Adrenal gland (tissue), 12 donors: ENCODE measurements around the gene AMN1. TPM values are rescaled to one million over a fixed set of nuclear protein-coding genes. Genes with fewer than 3 reads are reported as not detected.
"Not testable (repeated sequence)": the region's sequence is repeated elsewhere in the genome, so short reads cannot be mapped to it uniquely, and the experiment has no call there.

Experiments
- DNase-seq, 7 donors: peaks; one replicate each; pipeline ENCODE4 v3.0.0-alpha.2; 2019 to 2020
- H3K27ac ChIP-seq, 5 donors: fragments of 200-600 bp; sonication (generic) in 4 of 5; 1 replicate in 3 of 5; 2 replicates in 2 of 5; pipeline versions ENCODE4 v1.5.1 to v1.8.0; 2016 to 2020; ENCODE audit warnings: mild to moderate bottlenecking in 1 of 5
- H3K27me3 ChIP-seq: fragments of 200-600 bp; 2 replicates; pipeline ENCODE4 v1.8.0; 2021
- H3K36me3 ChIP-seq, 2 donors: fragments of 200-600 bp; replicated peaks in 1 of 2; 1 replicate in 1 of 2; 2 replicates in 1 of 2; pipeline versions ENCODE4 v1.5.1 to v1.8.0; 2018 to 2022
- H3K4me1 ChIP-seq, 2 donors: fragments of 200-600 bp; replicated peaks in 1 of 2; 1 replicate in 1 of 2; 2 replicates in 1 of 2; pipeline versions ENCODE4 v1.5.1 to v1.8.0; 2018 to 2021
- H3K4me3 ChIP-seq, 4 donors: fragments of 200-600 bp; sonication (generic) in 3 of 4; one replicate each; pipeline ENCODE4 v1.5.1; 2016 to 2018
- H3K9me3 ChIP-seq, 3 donors: fragments of 200-600 bp; sonication (generic) in 1 of 3; replicated peaks in 1 of 3; 1 replicate in 2 of 3; 2 replicates in 1 of 3; pipeline versions ENCODE4 v1.5.1 to v1.8.0; 2016 to 2021
- POLR2A ChIP-seq, 2 donors: fragments of 450-650 bp; IDR thresholded peaks; one replicate each; pipeline ENCODE4 v1.6.1; 2017; ENCODE audit warnings: antibody characterized with exemption in 2 of 2, mild to moderate bottlenecking in 2 of 2, moderate library complexity in 1 of 2
- WGBS, 4 donors: extraction: QIAGEN DNeasy Blood & Tissue Kit in 2 of 4; methylation state at CpG; one replicate each; pipeline versions ENCODE4 v1.1.5 to v1.1.7; 2013 to 2017; 5-methylcytosine and 5-hydroxymethylcytosine counted together
- intact Hi-C, 2 donors: fragments of 100-400 bp; cut with DNase I; formaldehyde crosslinking; loops; one replicate each; pipeline versions ENCODE4 v1.14.1 to v1.15.0; 2022 to 2023
- polyA plus RNA-seq, 3 donors: library from polyadenylated mRNA; stranded (reverse); fragments of 200-250 nt in 2 of 3; fragments of 350-450 nt in 1 of 3; fragmentation: Illumina TruSeq in 1 of 3; extraction: RNeasy Lipid Tissue Mini Kit (QIAGEN cat#74804) in 1 of 3; gene quantifications; one replicate each; pipeline ENCODE4 v1.2.3, GENCODE V29; 2013 to 2014
- total RNA-seq, 9 donors: library from RNA; depleted of rRNA in 4 of 9; stranded (reverse); fragments of >200 nt in 4 of 9; fragments of 120-200 nt in 1 of 9; fragmentation: NEBNext Ultra II Directional in 1 of 9; extraction: Animal tissue kit (Norgen Biotek cat#: 25700) in 1 of 9; gene quantifications; one replicate each; pipeline versions ENCODE4 v1.1.0 to v1.2.4, GENCODE V29; 2013 to 2023
- TF ChIP-seq, protein P1 (sequence below), 6 experiments: fragments of 450-650 bp in 4 of 6; fragments of 200-600 bp in 2 of 6; sonication (generic) in 1 of 6; IDR thresholded peaks; 1 replicate in 5 of 6; 2 replicates in 1 of 6; pipeline versions ENCODE4 v1.5.1 to v1.8.0; 2016 to 2021; ENCODE audit warnings: antibody characterized with exemption in 6 of 6, mild to moderate bottlenecking in 2 of 6, moderate library complexity in 1 of 6
- donor health status: healthy with polysubstance abuse.
- donor health status: Bipolar disorder and iron deficiency.
- donor health status: DM: yes; HTN: yes; CAD: no.
- donor health status: DM: no; HTN: no; CAD: no.
- donor health status: DM: no; HTN: no; CAD: no.
- donor health status: DM: yes; HTN: yes; CAD: no.

Gene AMN1
- total and polyA plus RNA-seq, 12 donors, result 7.2 to 36.7 (median 13.1) TPM

DNA sequence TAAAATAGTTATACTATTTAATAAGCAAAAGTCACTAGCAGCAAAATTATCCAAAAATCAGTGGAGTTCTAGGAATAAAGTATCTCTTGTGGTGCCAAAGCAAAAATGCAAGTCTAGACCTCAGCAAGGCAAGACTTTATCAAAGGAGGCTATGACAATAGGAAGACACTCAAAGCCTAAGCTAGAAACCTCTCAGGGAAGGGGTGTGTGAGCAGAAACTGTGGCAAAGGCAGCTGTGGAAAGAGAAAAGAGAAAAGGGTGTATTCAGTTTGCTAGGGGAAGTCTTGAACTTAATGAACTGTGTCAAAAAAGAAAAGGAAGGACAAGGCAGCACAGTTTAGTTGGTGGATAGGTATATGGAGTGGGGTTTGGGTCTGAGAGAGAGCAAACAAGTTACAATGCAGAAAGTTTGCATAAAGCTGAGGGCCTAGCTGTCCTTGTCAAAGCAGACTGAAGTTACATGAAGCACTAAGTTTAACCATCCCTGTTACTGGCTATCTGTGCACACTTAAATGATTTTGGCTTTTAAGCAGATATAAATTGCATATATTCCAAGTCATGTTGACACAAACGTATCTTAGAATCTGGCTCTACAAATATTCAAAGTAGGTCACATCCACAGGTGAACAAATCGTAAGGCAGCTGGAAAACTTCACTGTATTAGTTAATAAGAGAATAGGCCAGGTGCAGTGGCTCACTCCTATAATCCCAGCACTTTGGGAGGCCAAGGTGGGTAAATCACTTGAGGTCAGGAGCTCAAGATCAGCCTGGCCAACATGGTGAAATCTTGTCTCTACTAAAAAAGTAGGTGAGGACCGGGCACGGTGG is 31.0 kb upstream of the AMN1 start:
- Histone ChIP-seq H3K27ac (no peak overlapping the region), H3K27me3 (no peaks in the 10 kb centered on the region), H3K4me3 (no peak overlapping the region), H3K36me3 (no peaks in the 10 kb centered on the region), H3K9me3 (no peaks in the 10 kb centered on the region), H3K4me1 (no peaks in the 10 kb centered on the region)
- WGBS, 4 donors, result 82 to 94% (median 91%) methylated on average over 4 of the region's 4 CpGs
- intact Hi-C loops, result no loop called here
- TF ChIP-seq POLR2A (IDR thresholded peaks at IDR 0.05), result no peak
- TF ChIP-seq, protein P1, sequence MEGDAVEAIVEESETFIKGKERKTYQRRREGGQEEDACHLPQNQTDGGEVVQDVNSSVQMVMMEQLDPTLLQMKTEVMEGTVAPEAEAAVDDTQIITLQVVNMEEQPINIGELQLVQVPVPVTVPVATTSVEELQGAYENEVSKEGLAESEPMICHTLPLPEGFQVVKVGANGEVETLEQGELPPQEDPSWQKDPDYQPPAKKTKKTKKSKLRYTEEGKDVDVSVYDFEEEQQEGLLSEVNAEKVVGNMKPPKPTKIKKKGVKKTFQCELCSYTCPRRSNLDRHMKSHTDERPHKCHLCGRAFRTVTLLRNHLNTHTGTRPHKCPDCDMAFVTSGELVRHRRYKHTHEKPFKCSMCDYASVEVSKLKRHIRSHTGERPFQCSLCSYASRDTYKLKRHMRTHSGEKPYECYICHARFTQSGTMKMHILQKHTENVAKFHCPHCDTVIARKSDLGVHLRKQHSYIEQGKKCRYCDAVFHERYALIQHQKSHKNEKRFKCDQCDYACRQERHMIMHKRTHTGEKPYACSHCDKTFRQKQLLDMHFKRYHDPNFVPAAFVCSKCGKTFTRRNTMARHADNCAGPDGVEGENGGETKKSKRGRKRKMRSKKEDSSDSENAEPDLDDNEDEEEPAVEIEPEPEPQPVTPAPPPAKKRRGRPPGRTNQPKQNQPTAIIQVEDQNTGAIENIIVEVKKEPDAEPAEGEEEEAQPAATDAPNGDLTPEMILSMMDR (IDR thresholded peaks at IDR 0.05), result no peak
- no peak for DNase-seq

DNA sequence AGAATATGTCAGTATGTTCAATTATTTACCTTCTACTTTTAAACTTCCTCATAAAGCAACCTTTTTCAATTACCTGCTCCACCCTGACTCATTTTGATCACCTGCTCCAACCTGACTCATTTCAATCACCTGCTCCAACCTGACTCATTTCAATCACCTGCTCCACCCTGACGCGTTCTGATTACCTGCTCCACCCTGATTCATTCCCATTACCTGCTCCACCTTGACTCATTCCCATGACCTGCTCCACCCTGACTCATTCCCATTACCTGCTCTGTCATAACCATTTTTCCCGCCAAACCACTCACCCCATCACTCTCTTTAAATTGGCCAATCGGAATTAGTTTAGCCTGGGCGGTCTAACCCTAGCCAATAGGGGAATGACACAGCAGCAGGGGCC is 29.5 kb upstream of the AMN1 start:
- WGBS, 4 donors, result 86 to 92% (median 88%) methylated on average over 5 of the region's 5 CpGs
- H3K9me3 ChIP-seq, result not testable (repeated sequence)

DNA sequence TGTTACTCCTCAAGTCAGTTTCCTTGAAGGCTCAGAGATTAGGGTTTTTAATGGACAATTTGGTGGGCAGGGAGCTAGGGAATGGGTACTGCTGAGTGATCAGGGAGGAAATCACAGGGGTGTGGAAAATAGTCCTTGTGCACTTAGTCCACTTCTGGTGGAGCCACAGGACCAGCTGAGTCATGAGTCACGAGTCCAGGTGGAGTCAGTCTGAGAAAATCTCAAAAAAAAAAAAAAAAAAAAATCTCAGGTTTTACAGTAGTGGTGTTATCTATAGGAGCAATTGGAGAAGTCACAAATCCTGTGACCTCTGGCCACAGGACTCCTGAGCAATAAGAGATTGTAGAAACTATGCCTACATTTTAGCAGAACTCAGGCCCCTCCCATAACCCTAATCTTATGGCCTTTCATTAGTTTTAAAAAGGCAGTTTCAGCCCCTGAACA is 28.2 kb upstream of the AMN1 start:
- Histone ChIP-seq H3K27me3 (no peaks in the 10 kb centered on the region), H3K9me3 (no peaks in the 10 kb centered on the region), H3K36me3 (no peaks in the 10 kb centered on the region), H3K4me3 (no peak overlapping the region), H3K27ac (no peak overlapping the region), H3K4me1 (no peaks in the 10 kb centered on the region)
- 60 to 82% (median 76%) methylated on average over 1 of the region's 1 CpG for WGBS, 4 donors
- intact Hi-C loops, result no loop called here
- no peak for TF ChIP-seq POLR2A (IDR thresholded peaks at IDR 0.05)
- TF ChIP-seq, protein P1 (IDR thresholded peaks at IDR 0.05), result no peak
- DNase-seq, result no peak

More for the DNA sequence above, 29.5 kb upstream of the AMN1 start:
- DNase-seq, H3K27me3 ChIP-seq, intact Hi-C loops, H3K4me1 ChIP-seq, H3K36me3 ChIP-seq, H3K4me3 ChIP-seq, H3K27ac ChIP-seq: not testable (repeated sequence)

DNA sequence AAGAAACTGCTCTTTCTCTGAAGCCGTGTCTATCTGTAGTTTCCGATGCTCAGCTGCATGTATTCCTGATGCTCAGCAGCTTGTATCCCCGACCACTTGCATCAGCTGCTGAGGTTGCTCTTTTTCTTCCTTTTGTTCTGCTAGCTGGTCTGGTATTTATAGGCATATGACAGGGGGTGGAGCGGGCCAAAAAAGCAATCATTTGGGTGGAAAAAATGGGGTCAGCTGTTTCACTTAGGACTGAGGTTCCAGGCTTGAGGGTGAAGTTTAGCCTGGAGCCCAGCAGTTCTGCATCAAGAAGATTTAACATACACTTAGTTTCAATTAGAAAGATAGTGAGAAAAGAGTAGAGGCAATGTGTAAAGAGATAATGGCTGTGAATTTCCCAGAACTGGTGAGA is 23.6 kb upstream of the AMN1 start:
- intact Hi-C loops, result no loop called here
- no peaks in the 10 kb centered on the region for H3K9me3 ChIP-seq
- WGBS, 4 donors, result 64 to 88% (median 76%) methylated on average over 4 of the region's 4 CpGs
- no peak overlapping the region for H3K4me3 ChIP-seq
- peak in 2 of 7 donors; percentile 48 to 57 for DNase-seq
- H3K4me1 ChIP-seq, result peaks cover 0 to under 1% of the 10 kb centered on the region in 2 donors
- TF ChIP-seq POLR2A (IDR thresholded peaks at IDR 0.05), result no peak
- TF ChIP-seq, protein P1 (IDR thresholded peaks at IDR 0.05), result no peak
- no peaks in the 10 kb centered on the region for H3K27me3 ChIP-seq
- peak overlapping the region in 1 of 5 donors; percentile 39 for H3K27ac ChIP-seq
- no peaks in the 10 kb centered on the region for H3K36me3 ChIP-seq

DNA sequence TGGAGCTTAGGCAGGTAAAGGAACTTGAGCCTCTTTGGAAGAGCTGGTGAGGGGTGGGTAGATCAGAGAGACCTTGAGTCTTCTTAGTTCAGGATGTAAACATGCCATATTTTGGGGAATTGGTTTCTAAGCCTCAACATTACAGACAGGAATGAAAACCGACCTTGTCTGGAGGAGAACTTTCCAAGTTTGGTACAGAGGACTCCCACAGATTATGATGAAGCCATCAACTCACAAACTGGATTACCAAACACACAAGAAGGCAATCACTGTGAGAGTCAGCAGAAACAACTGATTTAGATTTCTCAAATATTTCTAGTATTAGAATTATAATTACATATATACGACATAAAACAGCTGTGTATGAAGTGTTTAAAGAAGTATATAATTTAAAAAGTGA is 22.3 kb upstream of the AMN1 start:
- intact Hi-C loops, result no loop called here
- 43 to 87% (median 67%) methylated on average over 2 of the region's 2 CpGs for WGBS, 4 donors
- TF ChIP-seq POLR2A (IDR thresholded peaks at IDR 0.05), result no peak
- TF ChIP-seq, protein P1 (IDR thresholded peaks at IDR 0.05), result no peak
- Histone ChIP-seq H3K27me3 (no peaks in the 10 kb centered on the region), H3K36me3 (no peaks in the 10 kb centered on the region), H3K9me3 (no peaks in the 10 kb centered on the region), H3K4me3 (no peak overlapping the region), H3K27ac (no peak overlapping the region), H3K4me1 (peaks cover 10 to 14% of the 10 kb centered on the region in 2 donors)
- no peak for DNase-seq
